ENCODE measurements around the gene TMED8. TPM values are rescaled to one million over a fixed set of nuclear protein-coding genes. Genes with fewer than 3 reads are reported as not detected.

The TMED8 gene
- total RNA-seq, 1 experiment from 2014 or later = 21.2 TPM

GRCh38 chr14:77310026-77310425, 66.9 kb downstream of the TMED8 start:
- no peak overlapping the region for H3K4me2 ChIP-seq (ENCODE audit: low read length)
- H3K36me3 ChIP-seq (ENCODE audit: control insufficient read depth in 1 of 2, insufficient read depth in 2 of 2, low read length in 2 of 2) = no peaks in the 10 kb centered on the region; a peak in 1 of 4 replicates
- H3K9me3 ChIP-seq (ENCODE audit: control insufficient read depth in 1 of 2, insufficient read depth in 1 of 2, low read depth in 1 of 2, low read length in 2 of 2) = no peaks in the 10 kb centered on the region
- POLR2A ChIA-PET = no interaction called here
- intact Hi-C loops (cut with micrococcal nuclease) = no loop called here
- no peaks in the 10 kb centered on the region for H3K9me2 ChIP-seq (ENCODE audit: insufficient read depth)
- no peak for ATAC-seq
- TF ChIP-seq ATF3 (IDR thresholded peaks at IDR 0.05) (no peak), EZH2 (IDR thresholded peaks at IDR 0.05) (no peak), FOSL1 (IDR thresholded peaks at IDR 0.05; ENCODE audit: low read depth) (no peak), SIN3A (IDR thresholded peaks at IDR 0.05; ENCODE audit: low read depth) (no peak), ZBTB33 (IDR thresholded peaks at IDR 0.05; ENCODE audit: extremely low read depth, insufficient replicate concordance, low read length) (no peak), POLR2A (IDR thresholded peaks at IDR 0.05; ENCODE audit: borderline replicate concordance, extremely low read depth, insufficient read depth, insufficient read length) (no peak), TCF7L2 (IDR thresholded peaks at IDR 0.05; ENCODE audit: borderline replicate concordance, extremely low read depth, insufficient read depth, insufficient read length) (no peak), EZH2phosphoT487 (IDR thresholded peaks at IDR 0.05; ENCODE audit: borderline replicate concordance) (no peak), POLR2AphosphoS5 (IDR thresholded peaks at IDR 0.05; ENCODE audit: low read depth, low read length) (no peak), SP1 (IDR thresholded peaks at IDR 0.05; ENCODE audit: low read depth) (no peak), RAD21 (IDR thresholded peaks at IDR 0.05; ENCODE audit: low read depth) (no peak)
- H3K4me3 ChIP-seq (replicated peaks in 1 of 2; ENCODE audit: low read depth in 1 of 2, low read length in 2 of 2) = no peak overlapping the region
- H4K20me1 ChIP-seq (ENCODE audit: insufficient read depth) = no peaks in the 10 kb centered on the region
- H3K4me1 ChIP-seq (ENCODE audit: control insufficient read depth in 1 of 2, insufficient read depth in 2 of 2, low read length in 2 of 2) = no peaks in the 10 kb centered on the region
- H3K9ac ChIP-seq (ENCODE audit: low read length) = no peak overlapping the region
- DNase-seq (ENCODE audit: low read depth, low spot score) = no peak
- RAD21 ChIA-PET (ENCODE audit: low non-redundant PET in 1 of 2, low total read pairs in 2 of 2, uncharacterized antibody in 2 of 2, unreplicated experiment in 2 of 2) = no interaction called here
- H3K27ac ChIP-seq (ENCODE audit: low read depth, low read length) = no peak overlapping the region
- no peaks in the 10 kb centered on the region for H3K27me3 ChIP-seq (ENCODE audit: insufficient read depth, low read length)
- H3K79me2 ChIP-seq (ENCODE audit: insufficient read depth, low read length) = peaks cover 3% of the 10 kb centered on the region; the same call in 1 of the 2 replicates
- CTCF ChIA-PET = no interaction called here
- no peak overlapping the region for H2AFZ ChIP-seq (ENCODE audit: low read depth, low read length, poor library complexity, severe bottlenecking)
- no TSS peak for BruUV-seq (replicated peaks)

All from HCT116 (cell line).